HUES48 (cell line): ENCODE results near the gene GUK1.

Source experiments
- H3K27ac ChIP-seq: one replicate; pipeline ENCODE4 v1.7.0; 2013; ENCODE audit warnings: low read depth, low read length, inconsistent platforms
- H3K27me3 ChIP-seq: 2 replicates; pipeline ENCODE4 v1.6.1; 2013; ENCODE audit warnings: mild to moderate bottlenecking, low read length; ENCODE audit not compliant: control insufficient read depth, insufficient read depth
- H3K36me3 ChIP-seq: 2 replicates; pipeline ENCODE4 v1.6.1; 2013; ENCODE audit warnings: low read length; ENCODE audit not compliant: control insufficient read depth, insufficient read depth
- H3K4me1 ChIP-seq: 2 replicates; pipeline ENCODE4 v1.6.1; 2013; ENCODE audit warnings: mild to moderate bottlenecking, low read length; ENCODE audit not compliant: control insufficient read depth, insufficient read depth
- H3K4me3 ChIP-seq: 2 replicates; pipeline ENCODE4 v1.5.1; 2013; ENCODE audit warnings: mild to moderate bottlenecking, low read depth, low read length
- H3K9ac ChIP-seq: 2 replicates; pipeline ENCODE4 v1.6.1; 2013; ENCODE audit warnings: mild to moderate bottlenecking, low read depth, low read length, moderate library complexity
- H3K9me3 ChIP-seq: 2 replicates; pipeline ENCODE4 v1.6.1; 2013; ENCODE audit warnings: low read length; ENCODE audit not compliant: control insufficient read depth, insufficient read depth

The GUK1 gene

DNA sequence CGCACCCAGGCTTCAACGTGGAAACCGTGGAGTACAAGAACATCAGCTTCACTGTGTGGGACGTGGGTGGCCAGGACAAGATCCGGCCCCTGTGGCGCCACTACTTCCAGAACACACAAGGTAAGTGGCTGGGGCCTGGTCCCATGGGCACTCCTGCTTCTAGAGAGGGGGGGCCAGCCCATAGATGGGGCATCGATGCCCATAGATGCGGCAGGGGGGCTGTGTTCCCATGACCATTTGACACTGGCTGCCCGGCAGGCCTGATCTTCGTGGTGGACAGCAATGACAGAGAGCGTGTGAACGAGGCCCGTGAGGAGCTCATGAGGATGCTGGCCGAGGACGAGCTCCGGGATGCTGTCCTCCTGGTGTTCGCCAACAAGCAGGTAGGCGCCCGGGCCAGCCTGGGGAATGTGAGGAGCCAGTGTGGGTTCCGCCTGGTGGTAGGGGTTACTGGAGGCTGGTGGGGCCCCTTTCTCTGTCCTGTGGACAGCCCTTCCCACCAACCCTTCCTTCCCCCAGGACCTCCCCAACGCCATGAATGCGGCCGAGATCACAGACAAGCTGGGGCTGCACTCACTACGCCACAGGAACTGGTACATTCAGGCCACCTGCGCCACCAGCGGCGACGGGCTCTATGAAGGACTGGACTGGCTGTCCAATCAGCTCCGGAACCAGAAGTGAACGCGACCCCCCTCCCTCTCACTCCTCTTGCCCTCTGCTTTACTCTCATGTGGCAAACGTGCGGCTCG lies 42.6 kb upstream of the GUK1 start:
- peaks cover 44% of the 10 kb centered on the region for H3K36me3 ChIP-seq
- H3K9ac ChIP-seq = no peak overlapping the region
- no peak overlapping the region for H3K27ac ChIP-seq

DNA sequence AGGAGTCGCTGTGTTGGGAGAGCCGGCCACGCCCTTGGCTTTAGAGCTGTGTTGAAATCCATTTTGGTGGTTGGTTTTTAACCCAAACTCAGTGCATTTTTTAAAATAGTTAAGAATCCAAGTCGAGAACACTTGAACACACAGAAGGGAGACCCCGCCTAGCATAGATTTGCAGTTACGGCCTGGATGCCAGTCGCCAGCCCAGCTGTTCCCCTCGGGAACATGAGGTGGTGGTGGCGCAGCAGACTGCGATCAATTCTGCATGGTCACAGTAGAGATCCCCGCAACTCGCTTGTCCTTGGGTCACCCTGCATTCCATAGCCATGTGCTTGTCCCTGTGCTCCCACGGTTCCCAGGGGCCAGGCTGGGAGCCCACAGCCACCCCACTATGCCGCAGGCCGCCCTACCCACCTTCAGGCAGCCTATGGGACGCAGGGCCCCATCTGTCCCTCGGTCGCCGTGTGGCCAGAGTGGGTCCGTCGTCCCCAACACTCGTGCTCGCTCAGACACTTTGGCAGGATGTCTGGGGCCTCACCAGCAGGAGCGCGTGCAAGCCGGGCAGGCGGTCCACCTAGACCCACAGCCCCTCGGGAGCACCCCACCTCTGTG lies 41.7 kb upstream of the GUK1 start:
- H3K4me3 ChIP-seq = no peak overlapping the region
- H3K27me3 ChIP-seq = no peaks in the 10 kb centered on the region
- no peaks in the 10 kb centered on the region for H3K9me3 ChIP-seq
- H3K9ac ChIP-seq = no peak overlapping the region
- H3K4me1 ChIP-seq = no peaks in the 10 kb centered on the region
- H3K27ac ChIP-seq = no peak overlapping the region
- H3K36me3 ChIP-seq = peaks cover 44% of the 10 kb centered on the region

More for the DNA sequence above, 42.6 kb upstream of the GUK1 start:
- no peaks in the 10 kb centered on the region for H3K9me3 ChIP-seq
- no peaks in the 10 kb centered on the region for H3K4me1 ChIP-seq
- no peak overlapping the region for H3K4me3 ChIP-seq
- H3K27me3 ChIP-seq = no peaks in the 10 kb centered on the region

DNA sequence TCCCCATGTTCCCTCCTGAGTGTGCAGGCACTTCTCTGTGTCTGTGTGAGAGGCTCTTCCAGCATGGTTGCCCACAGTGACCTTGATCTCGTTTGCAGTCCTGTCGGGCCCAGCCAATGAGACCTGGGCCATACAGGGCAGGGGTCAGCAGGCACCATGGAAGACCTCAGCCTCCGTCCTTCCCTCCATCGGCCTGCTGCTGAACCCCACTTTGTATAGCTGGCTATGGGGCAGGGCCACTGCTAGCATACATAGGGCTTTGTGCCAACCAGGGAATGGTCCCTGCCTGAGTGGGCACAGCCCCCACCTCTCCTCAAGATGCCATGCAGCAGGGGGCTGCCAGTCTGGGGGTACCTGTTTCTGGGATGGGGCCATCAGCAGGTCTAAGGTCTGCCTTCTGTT lies 40.7 kb upstream of the GUK1 start:
- Histone ChIP-seq H3K27ac (no peak overlapping the region), H3K36me3 (peaks cover 44% of the 10 kb centered on the region), H3K9ac (no peak overlapping the region)

DNA sequence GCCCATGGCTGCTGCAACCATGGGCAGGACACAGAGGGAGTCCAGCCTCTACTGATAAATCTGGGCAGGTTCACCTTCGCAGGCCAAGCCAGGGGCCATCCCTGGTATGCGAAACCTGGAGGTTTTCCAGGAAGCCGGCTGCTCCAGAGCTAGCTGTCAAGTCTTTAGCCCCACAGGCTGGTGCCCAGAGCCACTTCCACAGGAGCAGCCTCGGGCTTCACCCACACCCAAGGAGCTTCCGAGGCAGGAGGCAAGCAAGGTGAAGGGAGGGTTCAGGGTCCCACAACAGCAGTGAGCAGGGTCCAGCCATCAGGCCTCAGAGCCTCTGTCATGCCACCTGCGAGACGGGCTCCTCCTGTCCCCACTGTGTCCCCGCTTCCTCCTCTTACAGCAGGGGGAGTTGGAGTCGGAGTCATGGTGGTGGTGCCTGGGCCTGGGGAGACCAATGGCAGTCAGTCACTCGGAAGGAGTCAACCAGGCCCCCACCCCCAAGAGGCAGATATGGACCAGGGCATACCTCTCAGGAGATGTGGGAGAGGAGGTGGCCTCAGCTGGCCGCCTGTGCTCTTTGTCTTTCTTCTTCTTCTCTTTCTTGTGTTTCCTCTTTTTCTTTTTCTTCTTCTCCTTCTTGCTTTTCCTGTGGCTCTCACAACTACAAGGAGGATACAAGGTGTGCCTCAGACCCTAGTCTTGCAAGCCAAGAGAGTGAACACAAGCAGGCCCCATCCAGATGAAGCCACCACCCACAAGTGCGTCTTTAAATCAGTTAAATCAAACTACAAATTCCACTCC lies 39.1 kb upstream of the GUK1 start:
- Histone ChIP-seq H3K27me3 (no peaks in the 10 kb centered on the region), H3K9ac (no peak overlapping the region), H3K4me3 (no peak overlapping the region), H3K9me3 (no peaks in the 10 kb centered on the region), H3K27ac (no peak overlapping the region), H3K36me3 (peaks cover 48% of the 10 kb centered on the region), H3K4me1 (no peaks in the 10 kb centered on the region)

More for the DNA sequence above, 40.7 kb upstream of the GUK1 start:
- no peaks in the 10 kb centered on the region for H3K27me3 ChIP-seq
- no peaks in the 10 kb centered on the region for H3K4me1 ChIP-seq
- H3K4me3 ChIP-seq = no peak overlapping the region
- H3K9me3 ChIP-seq = no peaks in the 10 kb centered on the region

DNA sequence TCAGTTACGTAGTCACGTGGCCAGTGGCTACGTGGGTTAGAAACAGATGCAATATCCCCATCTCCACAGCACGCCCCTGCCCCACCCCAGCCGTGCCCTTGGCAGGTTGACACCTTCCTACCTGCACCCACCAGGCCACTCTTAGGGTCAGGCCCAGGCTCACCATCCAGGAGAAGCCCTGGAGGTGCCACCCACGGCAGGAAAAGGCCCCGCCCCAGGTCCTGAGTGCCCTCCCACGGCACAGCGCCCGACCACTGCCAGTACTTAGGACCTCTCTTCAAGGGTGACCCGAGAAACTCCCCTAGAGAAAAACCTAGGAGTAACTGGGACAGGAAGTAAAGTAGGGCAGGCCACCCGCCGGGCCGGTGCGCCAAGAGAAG lies 38.5 kb upstream of the GUK1 start:
- H3K9ac ChIP-seq = no peak overlapping the region
- H3K4me3 ChIP-seq = peak overlapping the region; percentile 81
- no peaks in the 10 kb centered on the region for H3K9me3 ChIP-seq
- H3K27me3 ChIP-seq = no peaks in the 10 kb centered on the region
- H3K36me3 ChIP-seq = peaks cover 54% of the 10 kb centered on the region
- H3K27ac ChIP-seq = no peak overlapping the region
- no peaks in the 10 kb centered on the region for H3K4me1 ChIP-seq

DNA sequence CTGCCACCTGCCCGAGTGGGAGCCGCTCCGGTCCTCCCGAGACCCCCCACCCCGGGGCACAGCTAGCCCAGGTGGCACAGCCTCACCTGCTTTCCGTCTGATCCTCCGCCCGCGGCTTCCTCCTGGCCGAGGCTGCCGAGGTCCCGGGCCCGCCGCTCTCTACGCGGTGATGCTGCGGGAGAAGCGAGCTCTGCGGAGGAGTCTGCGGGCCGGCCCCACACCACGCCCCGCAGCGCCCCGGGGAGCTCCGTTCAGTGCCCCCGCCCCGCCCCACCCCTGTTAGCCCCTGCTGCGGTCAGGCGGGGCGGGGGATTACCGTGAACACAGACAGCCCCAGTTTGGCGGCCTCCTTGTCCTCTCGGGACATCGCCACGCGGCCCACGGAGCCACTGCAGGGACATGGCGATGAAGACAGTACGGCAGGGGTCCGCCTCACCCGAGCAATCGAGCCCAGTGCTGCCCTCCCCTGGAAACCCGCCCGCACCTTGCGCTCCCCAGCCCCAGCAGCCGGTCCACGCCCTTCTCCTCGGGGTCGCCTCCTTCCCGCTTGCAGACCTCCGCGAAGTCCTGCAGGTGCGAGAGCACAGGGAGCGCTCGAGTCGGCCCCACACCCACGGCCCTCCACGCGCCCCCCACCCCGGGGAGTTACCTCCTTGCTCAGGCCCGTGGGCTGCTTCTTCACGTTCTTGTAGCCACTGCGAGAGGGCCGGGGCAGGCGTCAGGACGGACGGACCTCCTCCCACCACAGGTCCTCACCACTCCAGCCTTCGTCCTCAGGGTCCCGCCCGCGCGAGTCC lies 37.9 kb upstream of the GUK1 start:
- Histone ChIP-seq H3K9ac (no peak overlapping the region), H3K27me3 (no peaks in the 10 kb centered on the region), H3K27ac (no peak overlapping the region), H3K4me1 (no peaks in the 10 kb centered on the region), H3K4me3 (peak overlapping the region; percentile 81), H3K36me3 (peaks cover 56% of the 10 kb centered on the region), H3K9me3 (no peaks in the 10 kb centered on the region)

DNA sequence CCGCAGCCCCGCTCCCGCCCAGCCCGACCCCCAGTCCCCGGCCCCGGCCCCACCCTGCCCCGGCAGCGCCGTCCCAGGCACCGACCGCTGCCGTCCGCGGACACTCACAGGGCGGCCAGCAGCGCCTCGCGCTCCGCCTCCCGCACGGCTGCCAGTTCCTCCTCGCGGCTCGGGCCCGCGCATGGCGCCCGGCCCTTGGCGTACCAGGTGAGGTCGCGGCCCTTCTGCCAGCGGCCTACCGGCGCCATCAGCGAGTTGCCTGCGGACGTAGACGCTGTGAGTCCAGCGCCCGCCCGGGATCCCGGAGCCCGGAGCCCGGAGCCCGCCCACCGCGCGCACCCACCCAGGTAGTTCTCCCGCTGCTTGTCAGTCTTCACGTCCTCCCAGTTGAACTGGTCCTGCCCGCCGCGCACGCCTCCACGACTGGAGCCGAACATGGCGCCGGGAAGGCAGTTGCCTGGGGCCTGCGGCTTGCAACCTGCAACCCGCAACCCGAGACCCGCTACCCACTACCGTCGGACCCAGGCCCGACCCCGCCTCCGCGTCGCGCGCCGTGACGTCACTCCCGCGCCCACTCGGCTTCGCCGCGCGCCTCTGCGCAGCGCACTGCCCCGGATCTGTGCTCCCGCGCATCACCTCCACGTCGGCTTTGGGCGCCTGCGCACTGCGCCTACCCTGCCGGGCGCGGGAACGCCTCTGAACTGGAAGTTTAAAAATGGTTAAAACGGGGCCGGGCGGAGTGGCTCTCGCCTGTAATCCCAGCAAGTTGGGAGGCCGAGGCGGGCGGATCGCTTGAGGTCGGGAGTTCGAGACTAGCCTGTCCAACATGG lies 37.1 kb upstream of the GUK1 start, which contains the start of gene C1orf35:
C1orf35 (minus strand) TSS at position 535 of the 830 bp plus-strand sequence; CDS start at position 437, 98 bp downstream.
- H3K9ac ChIP-seq = peak within 1 kb of the TSS; percentile 60
- no peaks in the 10 kb centered on the region for H3K9me3 ChIP-seq
- peak within 1 kb of the TSS; percentile 81 for H3K4me3 ChIP-seq
- peaks cover 54% of the 10 kb centered on the region for H3K36me3 ChIP-seq
- H3K4me1 ChIP-seq = no peaks in the 10 kb centered on the region
- H3K27ac ChIP-seq = peak within 1 kb of the TSS; percentile 85
- no peaks in the 10 kb centered on the region for H3K27me3 ChIP-seq

DNA sequence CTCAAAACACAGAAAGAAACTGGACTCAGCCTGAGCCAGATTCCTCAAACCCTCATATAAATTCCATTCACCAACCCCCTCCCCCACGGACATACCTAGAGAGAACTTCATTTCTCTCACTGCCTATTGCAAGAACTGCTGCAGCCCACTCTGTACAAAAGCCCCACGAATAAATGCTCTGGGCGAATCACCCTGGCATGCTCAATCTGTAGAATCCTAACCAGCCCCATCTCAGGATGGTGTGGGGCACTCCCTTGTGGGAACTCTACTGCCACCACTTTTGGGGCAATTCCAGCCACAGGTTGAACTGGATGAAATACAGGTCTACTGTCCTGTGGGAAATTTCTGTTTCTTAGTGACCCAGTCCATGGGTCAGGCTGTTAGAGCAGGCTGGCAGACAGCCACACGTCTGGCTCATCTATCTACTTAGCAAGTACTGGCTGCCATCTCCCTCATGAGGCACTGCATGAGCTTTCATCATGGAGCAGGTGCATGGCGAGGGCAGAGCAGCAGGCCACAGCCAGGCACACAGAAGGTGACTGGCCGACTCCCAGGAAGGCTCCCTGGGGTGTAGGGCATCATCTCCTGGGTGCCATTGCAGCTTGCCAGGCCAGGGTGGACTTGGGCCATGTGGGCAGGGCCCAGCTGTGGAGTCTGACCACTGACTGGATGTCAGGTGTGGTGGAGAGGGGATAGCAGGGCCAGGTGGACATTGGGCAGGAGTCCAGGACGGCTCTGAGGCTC lies 35.4 kb upstream of the GUK1 start:
- no peak overlapping the region for H3K9ac ChIP-seq
- H3K4me3 ChIP-seq = no peak overlapping the region
- no peak overlapping the region for H3K27ac ChIP-seq
- peaks cover 3% of the 10 kb centered on the region; the same call in 1 of the 2 replicates for H3K4me1 ChIP-seq
- H3K27me3 ChIP-seq = no peaks in the 10 kb centered on the region
- H3K36me3 ChIP-seq = peaks cover 37% of the 10 kb centered on the region
- H3K9me3 ChIP-seq = no peaks in the 10 kb centered on the region

DNA sequence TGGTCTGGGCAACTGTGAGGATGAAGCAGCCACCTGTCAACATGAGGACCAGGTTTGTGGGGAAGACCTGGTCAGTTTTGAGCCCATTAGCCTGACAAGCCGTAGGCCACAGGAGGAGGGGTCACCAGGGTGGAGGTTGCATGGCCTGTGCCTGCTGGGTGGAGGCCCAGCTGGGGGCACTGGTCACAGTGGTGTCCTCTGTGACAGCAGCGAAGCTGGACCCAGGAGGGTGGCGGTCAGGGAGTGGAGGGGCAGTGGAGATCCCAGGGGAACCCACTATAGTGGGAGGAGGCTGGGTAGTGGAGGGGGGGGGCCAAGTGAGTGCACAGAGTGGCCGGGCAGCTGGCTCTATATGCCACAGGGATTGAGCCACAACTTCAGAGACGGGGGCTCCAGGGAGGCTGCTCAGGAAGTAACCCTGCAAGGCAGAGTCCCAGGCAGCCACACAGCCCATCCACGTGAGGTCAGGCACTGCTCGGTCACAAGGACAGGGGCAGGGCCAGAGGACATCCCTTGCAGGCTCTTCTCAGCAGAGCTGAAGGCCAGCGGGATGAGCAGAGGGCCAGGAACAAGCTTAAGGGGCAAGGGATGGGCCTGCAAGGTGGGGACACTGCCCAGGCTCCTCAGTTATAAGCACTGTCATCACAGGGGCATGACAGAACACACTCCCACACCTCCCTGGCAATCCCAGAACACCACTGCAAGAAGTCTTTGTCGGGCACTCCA lies 34.6 kb upstream of the GUK1 start:
- H3K27ac ChIP-seq = no peak overlapping the region
- no peak overlapping the region for H3K4me3 ChIP-seq
- H3K9ac ChIP-seq = no peak overlapping the region
- no peaks in the 10 kb centered on the region for H3K9me3 ChIP-seq
- peaks cover 3% of the 10 kb centered on the region; the same call in 1 of the 2 replicates for H3K4me1 ChIP-seq
- peaks cover 31% of the 10 kb centered on the region for H3K36me3 ChIP-seq
- no peaks in the 10 kb centered on the region for H3K27me3 ChIP-seq
